DOHH2 (cell line): Measurements from ENCODE around the gene PLEKHG4B.

ENCODE experiments used
- H3F3A ChIP-seq: fragments of 200-600 bp; sonication (generic), shearing (Covaris generic); 2 replicates; pipeline ENCODE4 v1.6.0; 2016; ENCODE audit warnings: antibody characterized with exemption, mild to moderate bottlenecking; ENCODE audit not compliant: control insufficient read depth, insufficient read depth
- H3K27ac ChIP-seq: fragments of 200-600 bp; sonication (generic); 2 replicates; pipeline ENCODE4 v1.5.1; 2014; ENCODE audit warnings: low read depth, mild to moderate bottlenecking, low read length, moderate library complexity
- H3K27me3 ChIP-seq: fragments of 200-600 bp; sonication (generic); 2 replicates; pipeline ENCODE4 v1.6.1; 2014; ENCODE audit warnings: mild to moderate bottlenecking, low read length, mixed read lengths; ENCODE audit not compliant: control insufficient read depth
- H3K36me3 ChIP-seq: fragments of 200-600 bp; sonication (generic); 2 replicates; pipeline ENCODE4 v1.6.1; 2014; ENCODE audit warnings: mild to moderate bottlenecking, low read length, moderate library complexity, mixed read lengths; ENCODE audit not compliant: control insufficient read depth
- H3K4me1 ChIP-seq: fragments of 200-600 bp; sonication (generic); 2 replicates; pipeline ENCODE4 v1.6.1; 2014; ENCODE audit warnings: mild to moderate bottlenecking, low read length, mixed read lengths; ENCODE audit not compliant: control insufficient read depth
- H3K4me2 ChIP-seq: fragments of 200-600 bp; sonication (generic); 2 replicates; pipeline ENCODE4 v1.6.0; 2014; ENCODE audit warnings: mild to moderate bottlenecking, low read length, moderate library complexity
- H3K4me3 ChIP-seq: fragments of 200-600 bp; sonication (generic); 2 replicates; pipeline ENCODE4 v1.5.1; 2014; ENCODE audit warnings: mild to moderate bottlenecking, low read length, mixed read lengths
- H3K79me2 ChIP-seq: fragments of 200-600 bp; sonication (generic); 2 replicates; pipeline ENCODE4 v1.6.1; 2014; ENCODE audit warnings: mild to moderate bottlenecking, low read length, mixed read lengths; ENCODE audit not compliant: control insufficient read depth
- H3K9me2 ChIP-seq: fragments of 200-600 bp; sonication (generic); replicated peaks from 2 replicates; pipeline ENCODE4 v1.6.1; 2014; ENCODE audit warnings: mild to moderate bottlenecking, low read length, mixed read lengths; ENCODE audit not compliant: control insufficient read depth
- H3K9me3 ChIP-seq: fragments of 200-600 bp; sonication (generic); 2 replicates; pipeline ENCODE4 v1.6.1; 2014; ENCODE audit warnings: antibody characterized with exemption, low read length, mixed read lengths; ENCODE audit not compliant: control insufficient read depth, insufficient read depth
- H4K20me1 ChIP-seq: fragments of 200-600 bp; sonication (generic); 2 replicates; pipeline ENCODE4 v1.6.0; 2014; ENCODE audit warnings: low read depth, mild to moderate bottlenecking, antibody characterized with exemption, low read length, moderate library complexity; ENCODE audit not compliant: control insufficient read depth, insufficient read depth
- EZH2phosphoT487 ChIP-seq: fragments of 200-600 bp; sonication (generic); IDR thresholded peaks from 2 replicates; pipeline ENCODE4 v1.6.1; 2017; ENCODE audit warnings: borderline replicate concordance, mild to moderate bottlenecking, antibody characterized with exemption, low read length, moderate library complexity, mixed read lengths
- TF ChIP-seq, protein P1 (sequence below): fragments of 200-600 bp; sonication (generic); IDR thresholded peaks from one replicate; pipeline ENCODE4 v1.5.1; 2014; ENCODE audit warnings: antibody characterized with exemption, mild to moderate bottlenecking, low read depth, low read length; ENCODE audit not compliant: poor library complexity, severe bottlenecking

The PLEKHG4B gene

DNA sequence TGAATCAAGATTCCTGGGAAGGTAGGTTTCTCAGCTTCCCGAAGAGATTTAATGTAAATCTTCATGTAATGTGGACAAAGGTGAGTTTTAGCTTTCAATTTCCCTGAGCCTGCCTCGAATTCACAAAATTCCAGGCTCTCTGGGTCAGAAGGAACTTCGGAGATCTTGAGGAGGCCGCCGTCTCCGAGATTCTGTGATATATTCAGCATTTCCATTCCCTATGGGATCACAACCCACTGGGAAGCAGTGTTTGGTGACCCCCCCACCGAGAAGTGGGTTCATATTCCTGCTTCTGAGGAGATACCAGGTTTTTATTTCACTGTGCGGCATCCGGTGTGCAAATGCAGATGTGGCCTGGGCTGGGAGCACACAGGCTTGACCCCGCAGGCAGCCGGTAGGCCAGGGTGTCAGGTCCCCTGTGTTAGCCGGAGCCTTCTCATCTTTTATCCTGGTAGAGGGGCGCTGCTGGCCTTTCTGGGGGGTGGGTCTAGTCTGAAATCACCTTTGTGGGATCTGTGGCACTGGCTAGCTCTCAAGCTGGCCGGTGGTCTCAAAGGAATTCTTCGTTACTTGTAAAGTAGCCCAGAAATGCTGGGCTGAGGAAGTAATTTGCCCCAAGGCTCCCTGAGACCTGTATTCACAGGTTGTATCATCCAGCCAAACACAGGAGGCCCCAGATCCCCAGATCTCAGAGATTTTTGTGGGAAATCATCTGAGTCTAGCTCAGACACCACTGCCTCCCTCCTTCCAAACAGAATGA is 1.4 kb downstream of the PLEKHG4B start:
- Histone ChIP-seq H3F3A (no peaks in the 10 kb centered on the region), H3K4me1 (no peaks in the 10 kb centered on the region), H3K4me2 (no peak overlapping the region), H3K36me3 (no peaks in the 10 kb centered on the region), H3K9me2 (no peaks in the 10 kb centered on the region), H3K9me3 (no peaks in the 10 kb centered on the region), H3K27ac (no peak overlapping the region), H3K4me3 (no peak overlapping the region), H3K27me3 (no peaks in the 10 kb centered on the region), H4K20me1 (no peaks in the 10 kb centered on the region), H3K79me2 (no peaks in the 10 kb centered on the region)
- TF ChIP-seq EZH2phosphoT487, result no peak
- TF ChIP-seq, protein P1, sequence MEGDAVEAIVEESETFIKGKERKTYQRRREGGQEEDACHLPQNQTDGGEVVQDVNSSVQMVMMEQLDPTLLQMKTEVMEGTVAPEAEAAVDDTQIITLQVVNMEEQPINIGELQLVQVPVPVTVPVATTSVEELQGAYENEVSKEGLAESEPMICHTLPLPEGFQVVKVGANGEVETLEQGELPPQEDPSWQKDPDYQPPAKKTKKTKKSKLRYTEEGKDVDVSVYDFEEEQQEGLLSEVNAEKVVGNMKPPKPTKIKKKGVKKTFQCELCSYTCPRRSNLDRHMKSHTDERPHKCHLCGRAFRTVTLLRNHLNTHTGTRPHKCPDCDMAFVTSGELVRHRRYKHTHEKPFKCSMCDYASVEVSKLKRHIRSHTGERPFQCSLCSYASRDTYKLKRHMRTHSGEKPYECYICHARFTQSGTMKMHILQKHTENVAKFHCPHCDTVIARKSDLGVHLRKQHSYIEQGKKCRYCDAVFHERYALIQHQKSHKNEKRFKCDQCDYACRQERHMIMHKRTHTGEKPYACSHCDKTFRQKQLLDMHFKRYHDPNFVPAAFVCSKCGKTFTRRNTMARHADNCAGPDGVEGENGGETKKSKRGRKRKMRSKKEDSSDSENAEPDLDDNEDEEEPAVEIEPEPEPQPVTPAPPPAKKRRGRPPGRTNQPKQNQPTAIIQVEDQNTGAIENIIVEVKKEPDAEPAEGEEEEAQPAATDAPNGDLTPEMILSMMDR, result no peak

DNA sequence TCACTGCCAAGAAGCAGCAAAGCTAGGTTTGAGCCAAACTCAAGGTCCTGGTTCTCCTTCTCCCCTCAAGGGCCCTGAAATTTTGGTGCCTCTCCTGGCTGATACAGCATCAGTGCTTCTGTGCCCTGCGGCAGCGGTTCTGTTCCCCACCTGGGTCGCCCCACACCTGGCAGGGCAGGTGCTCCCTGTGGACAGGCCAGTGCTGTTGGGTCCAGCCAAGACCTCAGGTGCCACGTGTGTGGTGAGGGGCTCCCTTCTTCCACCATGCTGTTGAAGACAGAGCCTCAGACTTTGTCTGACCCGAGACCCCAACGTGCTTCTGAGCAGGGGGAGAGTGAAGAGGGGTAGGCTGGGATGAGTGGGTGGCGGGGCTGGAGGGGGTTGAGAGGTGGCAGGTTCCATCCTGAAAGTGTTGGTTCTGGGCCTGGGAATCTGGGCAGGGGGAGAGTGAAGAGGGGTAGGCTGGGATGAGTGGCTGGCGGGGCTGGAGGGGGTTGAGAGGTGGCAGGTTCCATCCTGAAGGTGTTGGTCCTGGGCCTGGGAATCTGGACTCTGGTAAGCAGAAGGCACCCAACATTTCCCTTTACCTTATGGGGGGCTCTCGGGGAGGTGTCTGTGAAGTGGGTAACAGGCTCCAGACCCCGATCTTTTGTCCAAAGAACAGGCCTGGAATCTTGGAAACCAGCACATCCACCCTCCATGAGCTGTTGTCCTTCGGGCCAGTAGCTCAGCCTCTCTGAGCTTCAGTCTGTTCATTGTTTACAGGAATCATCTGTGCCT is 2.3 kb downstream of the PLEKHG4B start:
- Histone ChIP-seq H4K20me1 (no peaks in the 10 kb centered on the region), H3F3A (no peaks in the 10 kb centered on the region), H3K9me2 (no peaks in the 10 kb centered on the region), H3K27ac (no peak overlapping the region), H3K4me2 (no peak overlapping the region), H3K36me3 (no peaks in the 10 kb centered on the region), H3K9me3 (no peaks in the 10 kb centered on the region), H3K4me1 (no peaks in the 10 kb centered on the region), H3K4me3 (no peak overlapping the region), H3K27me3 (no peaks in the 10 kb centered on the region), H3K79me2 (no peaks in the 10 kb centered on the region)
- TF ChIP-seq, protein P1, result no peak
- no peak for TF ChIP-seq EZH2phosphoT487

DNA sequence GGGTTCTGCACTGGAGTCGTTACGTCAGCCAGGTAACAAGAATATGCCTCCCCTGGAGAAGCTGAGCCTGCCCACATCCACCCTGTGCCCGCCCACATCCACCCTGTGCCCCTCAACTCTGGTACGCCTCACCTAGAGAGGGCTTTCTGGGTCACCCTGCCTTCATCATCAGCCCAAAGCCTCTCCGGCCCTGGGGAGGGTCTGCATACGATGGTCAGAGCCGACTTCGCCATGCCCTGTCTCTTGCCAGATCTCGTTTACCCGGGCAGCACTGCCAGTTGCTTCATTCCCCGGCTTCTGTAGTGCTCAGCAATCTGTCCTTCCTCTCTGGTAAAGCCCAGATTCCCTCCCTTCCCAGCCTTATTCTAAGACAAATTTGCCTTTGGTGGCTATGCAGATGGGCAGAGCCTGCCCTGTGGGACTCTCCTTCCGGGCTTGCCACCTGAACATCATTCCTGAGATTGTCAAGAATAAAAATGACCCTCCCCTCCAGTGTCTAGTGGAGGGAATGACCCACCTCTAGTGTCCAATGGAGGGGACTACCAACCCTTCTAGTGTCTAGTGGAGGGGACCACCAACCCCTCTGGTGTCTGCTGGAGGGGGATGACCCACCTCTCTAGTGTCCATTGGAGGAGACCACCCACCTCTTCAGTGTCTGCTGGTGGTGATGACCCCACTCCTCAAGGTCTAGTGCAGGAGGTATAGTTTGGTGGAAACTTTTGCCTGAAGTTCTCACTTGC is 3.4 kb downstream of the PLEKHG4B start:
- H3K27me3 ChIP-seq, result peaks cover 4% of the 10 kb centered on the region; the same call in 1 of the 2 replicates
- no peak overlapping the region for H3K27ac ChIP-seq
- H3K9me3 ChIP-seq, result no peaks in the 10 kb centered on the region
- no peak overlapping the region for H3K4me3 ChIP-seq
- no peaks in the 10 kb centered on the region for H3K36me3 ChIP-seq
- no peak for TF ChIP-seq EZH2phosphoT487
- TF ChIP-seq, protein P1, result no peak
- H3K79me2 ChIP-seq, result no peaks in the 10 kb centered on the region
- no peaks in the 10 kb centered on the region for H3K9me2 ChIP-seq
- no peaks in the 10 kb centered on the region for H3F3A ChIP-seq
- H4K20me1 ChIP-seq, result no peaks in the 10 kb centered on the region
- H3K4me2 ChIP-seq, result no peak overlapping the region
- no peaks in the 10 kb centered on the region for H3K4me1 ChIP-seq
